WTC11 (cell line): ENCODE data around the gene RCAN1. TPM values are rescaled to one million over a fixed set of nuclear protein-coding genes. Genes with fewer than 3 reads are reported as not detected.
"Not testable (repeated sequence)": the region's sequence is repeated elsewhere in the genome, so short reads cannot be mapped to it uniquely, and the experiment has no call there.

ENCODE experiments used
- ATAC-seq: fragments of 200-7000 bp; cut with Tn5 transposase; 2 replicates; pipeline ENCODE4 v1.10.0; 2021; ENCODE audit warnings: mild to moderate bottlenecking, moderate library complexity
- CTCF ChIA-PET: fragments of 300-600 bp; sonication (Branson Sonifier 250); formaldehyde crosslinking; loops from one replicate; lab custom pipeline; 2021; ENCODE audit warnings: antibody characterized with exemption; lab: Charles Lee
- POLR2A ChIA-PET: fragments of 350-600 bp; sonication (Branson Sonifier 250); formaldehyde crosslinking; loops from one replicate; lab custom pipeline; 2021; ENCODE audit warnings: antibody characterized with exemption; lab: Charles Lee
- DNase-seq: peaks from one replicate; pipeline ENCODE4 v3.0.0; 2021; ENCODE audit warnings: low spot score
- H3K27ac Mint-ChIP-seq: 2 replicates; pipeline ENCODE4 v1.8.0; 2021; ENCODE audit warnings: mixed read lengths
- H3K27me3 Mint-ChIP-seq: 2 replicates; pipeline ENCODE4 v1.8.0; 2021; ENCODE audit warnings: low read depth, mild to moderate bottlenecking, moderate library complexity, mixed read lengths
- H3K36me3 Mint-ChIP-seq: 2 replicates; pipeline ENCODE4 v1.8.0; 2021; ENCODE audit warnings: mixed read lengths
- H3K4me1 Mint-ChIP-seq: 2 replicates; pipeline ENCODE4 v1.8.0; 2022; ENCODE audit warnings: mixed read lengths
- H3K4me3 Mint-ChIP-seq: 2 replicates; pipeline ENCODE4 v1.8.0; 2021; ENCODE audit warnings: mild to moderate bottlenecking, moderate library complexity, mixed read lengths
- H3K9me3 Mint-ChIP-seq: 2 replicates; pipeline ENCODE4 v1.8.0; 2021; ENCODE audit warnings: mixed read lengths
- total RNA-seq: library from RNA; stranded (reverse); gene quantifications from 3 replicates; pipeline ENCODE4 v1.2.3, GENCODE V29; 2021

RCAN1 gene
- total RNA-seq, 1 experiment from 2014 or later, result 5.9 TPM

- ATAC-seq, H3K27me3 Mint-ChIP-seq, H3K27ac Mint-ChIP-seq, H3K36me3 Mint-ChIP-seq, H3K4me3 Mint-ChIP-seq, CTCF ChIA-PET, H3K9me3 Mint-ChIP-seq, POLR2A ChIA-PET, DNase-seq, H3K4me1 Mint-ChIP-seq: not testable (repeated sequence)
Measured at GRCh38 chr21:34483435-34483834, 131.5 kb downstream of the RCAN1 start.

- H3K4me1 Mint-ChIP-seq, H3K9me3 Mint-ChIP-seq, ATAC-seq, H3K36me3 Mint-ChIP-seq, POLR2A ChIA-PET, DNase-seq, CTCF ChIA-PET, H3K27ac Mint-ChIP-seq, H3K27me3 Mint-ChIP-seq, H3K4me3 Mint-ChIP-seq: not testable (repeated sequence)
Measured at GRCh38 chr21:34467333-34467732, 147.6 kb downstream of the RCAN1 start.

Other genes starting within 250 kb of the RCAN1 start
- gene SMIM11, start 239.6 kb downstream of the RCAN1 start, total RNA-seq, result 1.4 to 17.3 TPM (median 2.8 TPM) in 3 replicates
- gene SMIM34, start 191.2 kb downstream of the RCAN1 start, total RNA-seq, result not detected in 3 replicates
- 0.16 to 0.37 TPM (median 0.37 TPM) in 3 replicates for gene KCNE1, start 102.9 kb downstream of the RCAN1 start, total RNA-seq
- gene CLIC6, start 53.9 kb upstream of the RCAN1 start, total RNA-seq, result 1.8 to 3.8 TPM (median 3.7 TPM) in 3 replicates